BE2C (cell line): ENCODE measurements around the gene HOOK1.
"Not testable (repeated sequence)": the region's sequence is repeated elsewhere in the genome, so short reads cannot be mapped to it uniquely, and the experiment has no call there.

Experiments
- DNase-seq: peaks from one replicate; pipeline ENCODE4 v3.0.0-alpha.2; 2020
- H3K27me3 ChIP-seq: fragments of 250-450 bp; sonication (Bioruptor Pico); 2 replicates; pipeline ENCODE4 v1.5.1; 2020; ENCODE audit warnings: mild to moderate bottlenecking
- H3K36me3 ChIP-seq: fragments of 250-450 bp; sonication (Bioruptor Pico); 2 replicates; pipeline ENCODE4 v1.5.1; 2020; ENCODE audit warnings: mild to moderate bottlenecking
- H3K4me1 ChIP-seq: fragments of 250-450 bp; sonication (Bioruptor Pico); 2 replicates; pipeline ENCODE4 v1.5.1; 2020
- H3K4me3 ChIP-seq: 2 replicates; pipeline ENCODE4 v1.5.1; 2011; ENCODE audit warnings: low read depth, low read length
- H3K9me3 ChIP-seq: fragments of 250-450 bp; sonication (Bioruptor Pico); 2 replicates; pipeline ENCODE4 v1.5.1; 2020
- TF ChIP-seq, protein P1 (sequence below): IDR thresholded peaks from 2 replicates; pipeline ENCODE4 v1.5.1; 2012; ENCODE audit warnings: mild to moderate bottlenecking, low read depth, low read length

HOOK1 gene

DNA sequence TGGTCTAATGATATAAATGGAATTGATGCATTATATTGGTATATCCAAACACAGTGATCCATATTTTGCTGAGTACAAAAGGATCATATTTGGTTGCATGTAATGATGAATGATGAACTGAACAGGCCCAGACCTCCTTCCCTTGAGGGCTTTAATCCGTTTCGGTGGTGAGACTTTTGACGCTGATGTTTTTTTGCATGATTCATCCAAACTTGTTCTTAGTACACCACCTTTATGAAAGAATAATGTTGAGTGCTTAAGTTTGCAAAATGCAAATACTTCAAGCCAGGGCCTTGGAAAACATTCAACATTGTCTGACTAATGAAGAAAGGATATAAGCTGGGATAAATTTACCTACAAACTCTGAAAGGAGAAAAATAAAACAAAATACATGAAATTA lies 19.2 kb downstream of the HOOK1 start:
- no peak for DNase-seq
- H3K36me3 ChIP-seq = no peaks in the 10 kb centered on the region
- TF ChIP-seq, protein P1, sequence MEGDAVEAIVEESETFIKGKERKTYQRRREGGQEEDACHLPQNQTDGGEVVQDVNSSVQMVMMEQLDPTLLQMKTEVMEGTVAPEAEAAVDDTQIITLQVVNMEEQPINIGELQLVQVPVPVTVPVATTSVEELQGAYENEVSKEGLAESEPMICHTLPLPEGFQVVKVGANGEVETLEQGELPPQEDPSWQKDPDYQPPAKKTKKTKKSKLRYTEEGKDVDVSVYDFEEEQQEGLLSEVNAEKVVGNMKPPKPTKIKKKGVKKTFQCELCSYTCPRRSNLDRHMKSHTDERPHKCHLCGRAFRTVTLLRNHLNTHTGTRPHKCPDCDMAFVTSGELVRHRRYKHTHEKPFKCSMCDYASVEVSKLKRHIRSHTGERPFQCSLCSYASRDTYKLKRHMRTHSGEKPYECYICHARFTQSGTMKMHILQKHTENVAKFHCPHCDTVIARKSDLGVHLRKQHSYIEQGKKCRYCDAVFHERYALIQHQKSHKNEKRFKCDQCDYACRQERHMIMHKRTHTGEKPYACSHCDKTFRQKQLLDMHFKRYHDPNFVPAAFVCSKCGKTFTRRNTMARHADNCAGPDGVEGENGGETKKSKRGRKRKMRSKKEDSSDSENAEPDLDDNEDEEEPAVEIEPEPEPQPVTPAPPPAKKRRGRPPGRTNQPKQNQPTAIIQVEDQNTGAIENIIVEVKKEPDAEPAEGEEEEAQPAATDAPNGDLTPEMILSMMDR = no peak
- no peaks in the 10 kb centered on the region for H3K4me1 ChIP-seq
- no peak overlapping the region for H3K4me3 ChIP-seq
- H3K9me3 ChIP-seq = no peaks in the 10 kb centered on the region
- H3K27me3 ChIP-seq = no peaks in the 10 kb centered on the region

DNA sequence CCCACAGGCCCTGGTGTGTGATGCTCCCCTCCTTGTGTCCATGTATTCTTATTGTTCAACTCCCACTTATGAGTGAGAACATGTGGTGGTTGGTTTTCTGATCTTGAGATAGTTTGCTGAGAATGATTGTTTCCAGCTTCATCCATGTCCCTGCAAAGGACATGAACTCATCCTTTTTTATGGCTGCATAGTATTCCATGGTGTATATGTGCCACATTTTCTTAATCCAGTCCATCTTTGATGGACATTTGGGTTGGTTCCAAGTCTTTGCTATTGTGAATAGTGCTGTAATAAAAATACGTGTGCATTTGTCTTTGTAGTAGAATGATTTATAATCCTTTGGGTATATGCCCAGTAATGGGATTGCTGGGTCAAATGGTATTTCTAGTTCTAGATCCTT lies 23.1 kb downstream of the HOOK1 start:
- not testable (repeated sequence) for H3K36me3 ChIP-seq, H3K27me3 ChIP-seq, H3K9me3 ChIP-seq, H3K4me1 ChIP-seq, DNase-seq, H3K4me3 ChIP-seq

DNA sequence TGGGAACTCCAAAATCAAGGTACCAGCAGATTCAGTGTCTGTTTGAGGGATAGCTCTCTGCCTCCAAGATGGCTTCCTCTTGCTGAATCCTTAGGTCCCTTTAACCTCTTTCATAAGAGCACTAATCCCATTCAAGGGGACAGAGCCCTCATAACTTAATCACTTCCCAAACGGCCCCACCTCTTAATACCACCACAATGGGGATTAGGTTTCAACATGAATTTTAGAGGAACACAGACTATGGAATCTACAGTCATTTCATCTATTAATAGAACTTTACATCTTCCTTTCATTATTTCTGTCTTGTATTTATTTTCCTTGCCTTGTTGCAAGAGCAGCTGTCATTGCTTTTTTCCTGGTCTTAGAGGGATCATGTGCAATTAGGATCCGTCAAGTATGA lies 30.3 kb downstream of the HOOK1 start:
- no peak for DNase-seq
- no peaks in the 10 kb centered on the region for H3K9me3 ChIP-seq
- H3K27me3 ChIP-seq = no peaks in the 10 kb centered on the region
- no peaks in the 10 kb centered on the region for H3K4me1 ChIP-seq
- TF ChIP-seq, protein P1 = no peak
- no peak overlapping the region for H3K4me3 ChIP-seq
- no peaks in the 10 kb centered on the region for H3K36me3 ChIP-seq

DNA sequence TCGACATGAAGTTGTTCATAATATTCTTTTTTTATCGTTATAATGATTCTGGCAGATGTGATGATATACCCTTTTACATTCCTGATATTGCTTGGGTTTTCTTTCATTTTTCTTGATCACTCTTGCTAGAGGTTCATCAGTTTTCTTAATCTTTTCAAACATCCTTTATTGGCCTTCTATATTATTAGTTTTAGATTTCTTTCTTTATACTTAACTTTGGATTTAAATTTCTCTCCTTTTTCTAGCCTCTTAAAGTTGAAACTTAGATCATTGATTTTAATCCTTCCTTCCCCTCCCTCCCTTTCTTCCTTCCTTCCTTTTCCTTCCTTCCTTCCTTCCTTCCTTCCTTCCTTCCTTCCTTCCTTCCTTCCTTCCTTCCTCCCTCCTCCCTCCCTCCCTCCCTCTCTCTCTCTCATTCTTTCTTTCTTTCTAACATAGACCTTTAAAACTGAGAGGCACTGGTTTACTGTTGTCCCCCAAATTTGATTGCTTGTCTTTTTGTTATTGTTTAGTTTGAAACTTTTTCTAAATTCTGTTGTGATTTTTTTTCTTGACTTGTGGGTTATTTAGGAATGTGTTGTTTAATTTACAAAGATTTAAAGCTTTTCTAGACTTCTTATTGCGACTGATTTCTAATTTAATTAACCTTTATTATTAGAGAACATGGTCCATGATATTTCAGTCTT lies 31.6 kb downstream of the HOOK1 start:
- Histone ChIP-seq H3K36me3 (no peaks in the 10 kb centered on the region), H3K9me3 (no peaks in the 10 kb centered on the region), H3K4me1 (no peaks in the 10 kb centered on the region), H3K4me3 (no peak overlapping the region), H3K27me3 (no peaks in the 10 kb centered on the region)
- TF ChIP-seq, protein P1 = no peak
- DNase-seq = no peak

DNA sequence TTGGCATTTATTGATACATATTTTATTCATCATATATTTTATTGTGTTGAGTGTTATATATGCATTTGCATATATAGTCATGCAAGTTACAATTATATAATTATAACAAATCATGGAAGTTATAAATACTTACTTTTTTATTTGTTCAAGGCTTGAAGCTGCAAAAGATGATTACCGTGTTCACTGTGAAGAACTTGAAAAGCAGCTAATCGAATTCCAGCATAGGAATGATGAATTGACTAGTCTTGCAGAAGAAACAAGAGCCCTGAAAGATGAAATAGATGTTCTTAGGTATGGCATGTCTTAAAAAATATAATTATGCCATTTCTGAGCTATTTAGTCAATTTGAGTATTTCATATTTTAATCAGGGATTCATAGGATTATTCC lies 32.1 kb downstream of the HOOK1 start:
- H3K9me3 ChIP-seq = no peaks in the 10 kb centered on the region
- no peaks in the 10 kb centered on the region for H3K4me1 ChIP-seq
- DNase-seq = no peak
- H3K27me3 ChIP-seq = no peaks in the 10 kb centered on the region
- TF ChIP-seq, protein P1 = no peak
- no peak overlapping the region for H3K4me3 ChIP-seq
- H3K36me3 ChIP-seq = no peaks in the 10 kb centered on the region

DNA sequence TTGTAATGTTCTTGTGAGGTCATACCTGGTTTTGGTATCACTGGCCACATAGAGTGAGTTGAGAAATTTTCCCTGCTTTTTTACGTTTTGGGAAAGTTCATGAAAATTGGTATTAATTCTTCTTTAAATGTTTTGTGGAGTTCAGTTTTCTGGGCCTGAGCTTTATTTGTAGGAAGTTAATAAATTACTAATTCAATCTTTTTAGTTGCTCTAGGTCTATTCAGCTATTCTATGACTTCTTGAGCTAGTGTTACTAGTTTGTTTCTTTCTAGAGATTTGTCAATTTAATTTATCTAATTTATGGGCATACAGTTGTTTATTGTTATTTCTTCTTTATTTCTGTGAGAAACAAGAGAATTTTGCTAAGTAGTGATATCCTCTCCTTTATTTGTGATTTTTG lies 37.4 kb downstream of the HOOK1 start:
- no peaks in the 10 kb centered on the region for H3K36me3 ChIP-seq
- no peak for DNase-seq
- no peaks in the 10 kb centered on the region for H3K27me3 ChIP-seq
- TF ChIP-seq, protein P1 = no peak
- no peaks in the 10 kb centered on the region for H3K4me1 ChIP-seq
- H3K9me3 ChIP-seq = no peaks in the 10 kb centered on the region
- H3K4me3 ChIP-seq = no peak overlapping the region

DNA sequence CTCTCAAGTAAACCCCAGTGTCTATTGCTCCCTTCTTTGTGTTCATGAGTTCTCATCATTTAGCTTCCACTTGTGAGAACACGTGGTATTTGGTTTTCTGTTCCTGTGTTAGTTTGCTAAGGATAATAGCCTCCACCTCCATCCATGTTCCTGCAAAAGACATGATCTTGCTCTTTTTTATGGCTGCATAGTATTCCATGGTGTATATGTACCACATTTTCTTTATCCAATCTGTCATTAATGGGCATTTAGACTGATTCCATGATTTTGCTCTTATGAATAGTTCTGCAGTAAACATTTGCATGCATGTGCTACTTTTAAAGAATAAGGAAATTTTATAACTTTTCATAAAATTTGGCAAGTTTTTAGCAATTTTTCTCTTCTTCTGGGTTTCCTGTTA lies 40.5 kb downstream of the HOOK1 start:
- DNase-seq, H3K27me3 ChIP-seq, H3K4me1 ChIP-seq, H3K9me3 ChIP-seq, H3K4me3 ChIP-seq, H3K36me3 ChIP-seq: not testable (repeated sequence)
